CD8-positive, alpha-beta memory T cell (primary cell): ENCODE data around the gene CCDC85C. TPM values are rescaled to one million over a fixed set of nuclear protein-coding genes. Genes with fewer than 3 reads are reported as not detected.

Source experiments
- CTCF ChIA-PET: fragments of 350-600 bp; sonication (Branson Sonifier 250); formaldehyde crosslinking; loops from one replicate; lab custom pipeline; 2021; ENCODE audit warnings: antibody characterized with exemption; lab: Charles Lee
- POLR2A ChIA-PET: fragments of 350-600 bp; sonication (Branson Sonifier 250); formaldehyde crosslinking; loops from one replicate; lab custom pipeline; 2021; ENCODE audit warnings: antibody characterized with exemption; lab: Charles Lee
- DNase-seq, 5 donors: peaks; one replicate each; pipeline versions ENCODE4 v3.0.0 to v3.0.0-alpha.2; 2020 to 2022; ENCODE audit warnings: mixed read lengths in 1 of 5
- H3K27ac ChIP-seq: one replicate; pipeline ENCODE4 v1.7.0; 2013; ENCODE audit warnings: low read depth, mild to moderate bottlenecking, low read length, moderate library complexity
- H3K27me3 ChIP-seq: 2 replicates; pipeline ENCODE4 v1.7.0; 2013; ENCODE audit warnings: low read length, mild to moderate bottlenecking; ENCODE audit not compliant: insufficient read depth, poor library complexity, severe bottlenecking
- H3K36me3 ChIP-seq: 2 replicates; pipeline ENCODE4 v1.7.0; 2013; ENCODE audit warnings: mild to moderate bottlenecking, low read length, moderate library complexity; ENCODE audit not compliant: insufficient read depth
- H3K4me1 ChIP-seq: 2 replicates; pipeline ENCODE4 v1.7.0; 2013; ENCODE audit warnings: mild to moderate bottlenecking, low read length, moderate library complexity; ENCODE audit not compliant: insufficient read depth
- H3K4me3 ChIP-seq: 2 replicates; pipeline ENCODE4 v1.7.0; 2013; ENCODE audit warnings: mild to moderate bottlenecking, low read length
- H3K9me3 ChIP-seq: 2 replicates; pipeline ENCODE4 v1.7.0; 2013; ENCODE audit warnings: mild to moderate bottlenecking, low read length
- H3K27ac Mint-ChIP-seq, 8 donors: one replicate each; pipeline ENCODE4 v1.8.0; 2020 to 2021; ENCODE audit warnings: mixed read lengths in 8 of 8, mild to moderate bottlenecking in 6 of 8, inconsistent platforms in 3 of 8, moderate library complexity in 3 of 8
- H3K27me3 Mint-ChIP-seq, 2 donors: one replicate each; pipeline ENCODE4 v1.8.0; 2020 to 2021; ENCODE audit warnings: mixed read lengths in 2 of 2, mild to moderate bottlenecking in 1 of 2, moderate library complexity in 1 of 2
- H3K36me3 Mint-ChIP-seq, 3 donors: one replicate each; pipeline ENCODE4 v1.8.0; 2020 to 2021; ENCODE audit warnings: mixed read lengths in 3 of 3, inconsistent platforms in 1 of 3, mild to moderate bottlenecking in 1 of 3
- H3K4me1 Mint-ChIP-seq, 3 donors: one replicate each; pipeline ENCODE4 v1.8.0; 2020 to 2021; ENCODE audit warnings: mixed read lengths in 3 of 3, inconsistent platforms in 1 of 3, mild to moderate bottlenecking in 1 of 3
- H3K4me3 Mint-ChIP-seq, 7 donors: one replicate each; pipeline ENCODE4 v1.8.0; 2020 to 2021; ENCODE audit warnings: mixed read lengths in 7 of 7, mild to moderate bottlenecking in 6 of 7, moderate library complexity in 4 of 7, inconsistent platforms in 2 of 7
- H3K9me3 Mint-ChIP-seq, 5 donors: one replicate each; pipeline ENCODE4 v1.8.0; 2020 to 2022; ENCODE audit warnings: mixed read lengths in 5 of 5, mild to moderate bottlenecking in 3 of 5, moderate library complexity in 2 of 5, inconsistent platforms in 1 of 5
- polyA plus RNA-seq: library from polyadenylated mRNA; unstranded; fragments of 300-500 nt; fragmentation: Illumina TruSeq; gene quantifications from one replicate; pipeline ENCODE4 v1.2.3, GENCODE V29; 2021
- total RNA-seq, 2 experiments: library from RNA; stranded (reverse); gene quantifications; one replicate each; pipeline ENCODE4 v1.2.3, GENCODE V29; 2021

Gene CCDC85C
- total and polyA plus RNA-seq, 3 experiments from 2014 or later, result 1.2 to 5.3 (median 4.2) TPM

- CTCF ChIA-PET, result no interaction called here
- peaks cover 5 to 12% (median 7%) of the 10 kb centered on the region in 3 donors for H3K4me1 Mint-ChIP-seq
- no peak overlapping the region for H3K4me3 Mint-ChIP-seq
- no peaks in the 10 kb centered on the region for H3K27me3 Mint-ChIP-seq
- Histone ChIP-seq H3K27ac (no peak overlapping the region), H3K36me3 (no peaks in the 10 kb centered on the region), H3K4me1 (peaks cover 10% of the 10 kb centered on the region), H3K4me3 (no peak overlapping the region), H3K27me3 (no peaks in the 10 kb centered on the region), H3K9me3 (no peaks in the 10 kb centered on the region)
- H3K9me3 Mint-ChIP-seq, result no peaks in the 10 kb centered on the region
- no peak overlapping the region for H3K27ac Mint-ChIP-seq
- DNase-seq, result no peak
- no peaks in the 10 kb centered on the region for H3K36me3 Mint-ChIP-seq
- POLR2A ChIA-PET, result no interaction called here
Measured at GRCh38 chr14:99529899-99530298, 74.1 kb downstream of the CCDC85C start.

- H3K27me3 Mint-ChIP-seq, result no peaks in the 10 kb centered on the region
- peaks cover 6 to 15% (median 8%) of the 10 kb centered on the region in 3 donors for H3K4me1 Mint-ChIP-seq
- H3K9me3 Mint-ChIP-seq, result no peaks in the 10 kb centered on the region
- peaks cover 16% of the 10 kb centered on the region for H3K4me1 ChIP-seq
- H3K27ac Mint-ChIP-seq, result no peak overlapping the region
- no peak for DNase-seq
- H3K36me3 Mint-ChIP-seq, result no peaks in the 10 kb centered on the region
- no peak overlapping the region for H3K4me3 ChIP-seq
- H3K9me3 ChIP-seq, result no peaks in the 10 kb centered on the region
- H3K36me3 ChIP-seq, result no peaks in the 10 kb centered on the region
- no peaks in the 10 kb centered on the region for H3K27me3 ChIP-seq
- no peak overlapping the region for H3K27ac ChIP-seq
- POLR2A ChIA-PET, result interaction anchor here (0.9 kb wide), 1 partner anchor 78 kb away, joined by 3 read pairs; no protein-coding TSS in a partner anchor
- CTCF ChIA-PET, result interaction anchor here (1.8 kb wide), 1 partner anchor 101 kb away, joined by 5 read pairs; no protein-coding TSS in a partner anchor
- H3K4me3 Mint-ChIP-seq, result no peak overlapping the region
Measured at GRCh38 chr14:99527427-99528076, 76.5 kb downstream of the CCDC85C start.

GRCh38 chr14:99527026-99527425 lies 77.0 kb downstream of the CCDC85C start:
- CTCF ChIA-PET, result interaction anchor here (1.8 kb wide), 1 partner anchor 101 kb away, joined by 5 read pairs; no protein-coding TSS in a partner anchor
- Histone ChIP-seq H3K36me3 (no peaks in the 10 kb centered on the region), H3K27me3 (no peaks in the 10 kb centered on the region), H3K9me3 (no peaks in the 10 kb centered on the region), H3K4me1 (peaks cover 16% of the 10 kb centered on the region), H3K4me3 (no peak overlapping the region), H3K27ac (no peak overlapping the region)
- Mint-ChIP-seq H3K9me3 (no peaks in the 10 kb centered on the region), H3K4me1 (peaks cover 6 to 15% (median 8%) of the 10 kb centered on the region in 3 donors), H3K36me3 (no peaks in the 10 kb centered on the region), H3K4me3 (no peak overlapping the region), H3K27ac (no peak overlapping the region), H3K27me3 (no peaks in the 10 kb centered on the region)
- DNase-seq, result no peak
- POLR2A ChIA-PET, result interaction anchor here (0.9 kb wide), 1 partner anchor 78 kb away, joined by 3 read pairs; no protein-coding TSS in a partner anchor

- Histone ChIP-seq H3K27ac (no peak overlapping the region), H3K4me3 (peak overlapping the region; percentile 19), H3K36me3 (no peaks in the 10 kb centered on the region), H3K9me3 (no peaks in the 10 kb centered on the region), H3K4me1 (peaks cover 16% of the 10 kb centered on the region), H3K27me3 (no peaks in the 10 kb centered on the region)
- peaks cover 6 to 15% (median 8%) of the 10 kb centered on the region in 3 donors for H3K4me1 Mint-ChIP-seq
- no peaks in the 10 kb centered on the region for H3K27me3 Mint-ChIP-seq
- H3K36me3 Mint-ChIP-seq, result peaks cover 0 to 2% (median 0%) of the 10 kb centered on the region in 3 donors
- POLR2A ChIA-PET, result no interaction called here
- no peak overlapping the region for H3K4me3 Mint-ChIP-seq
- DNase-seq, result no peak
- H3K27ac Mint-ChIP-seq, result no peak overlapping the region
- CTCF ChIA-PET, result interaction anchor here (1.3 kb wide), 1 partner anchor 103 kb away, joined by 4 read pairs; no protein-coding TSS in a partner anchor
- H3K9me3 Mint-ChIP-seq, result no peaks in the 10 kb centered on the region
Measured at GRCh38 chr14:99525699-99526080, 78.3 kb downstream of the CCDC85C start.

- peak overlapping the region in 5 of 8 donors; percentile 32 to 74 (median 47) for H3K27ac Mint-ChIP-seq
- peak in 1 of 5 donors; percentile 15 for DNase-seq
- no peaks in the 10 kb centered on the region for H3K36me3 ChIP-seq
- H3K36me3 Mint-ChIP-seq, result peaks cover 0 to 2% (median 0%) of the 10 kb centered on the region in 3 donors
- H3K9me3 Mint-ChIP-seq, result no peaks in the 10 kb centered on the region
- peak overlapping the region; percentile 19 for H3K4me3 ChIP-seq
- H3K4me3 Mint-ChIP-seq, result peak overlapping the region in 2 of 7 donors; percentile 19 to 79
- ChIA-PET CTCF (interaction anchor here (1.3 kb wide), 2 partner anchors 9 to 104 kb away, joined by 3 to 4 read pairs; no protein-coding TSS in a partner anchor), POLR2A (interaction anchor here (1.4 kb wide), 1 partner anchor 81 kb away, joined by 3 read pairs; no protein-coding TSS in a partner anchor)
- H3K27me3 ChIP-seq, result no peaks in the 10 kb centered on the region
- peaks cover 6 to 15% (median 8%) of the 10 kb centered on the region in 3 donors for H3K4me1 Mint-ChIP-seq
- peaks cover 16% of the 10 kb centered on the region for H3K4me1 ChIP-seq
- no peaks in the 10 kb centered on the region for H3K27me3 Mint-ChIP-seq
- H3K9me3 ChIP-seq, result no peaks in the 10 kb centered on the region
- H3K27ac ChIP-seq, result no peak overlapping the region
Measured at GRCh38 chr14:99524804-99525698, 79.0 kb downstream of the CCDC85C start.

GRCh38 chr14:99524091-99524661 lies 79.8 kb downstream of the CCDC85C start:
- H3K36me3 Mint-ChIP-seq, result peaks cover 0 to 3% (median 0%) of the 10 kb centered on the region in 3 donors

GRCh38 chr14:99523704-99524055 lies 80.3 kb downstream of the CCDC85C start:
- no peaks in the 10 kb centered on the region for H3K27me3 Mint-ChIP-seq
- H3K4me1 Mint-ChIP-seq, result peaks cover 6 to 18% (median 8%) of the 10 kb centered on the region in 3 donors
- no peak overlapping the region for H3K27ac Mint-ChIP-seq
- ChIA-PET CTCF (no interaction called here), POLR2A (interaction anchor here (1.4 kb wide), 1 partner anchor 82 kb away, joined by 3 read pairs; no protein-coding TSS in a partner anchor)
- Histone ChIP-seq H3K36me3 (no peaks in the 10 kb centered on the region), H3K27me3 (no peaks in the 10 kb centered on the region), H3K4me3 (no peak overlapping the region), H3K4me1 (peaks cover 16% of the 10 kb centered on the region), H3K9me3 (no peaks in the 10 kb centered on the region), H3K27ac (no peak overlapping the region)
- no peak for DNase-seq
- H3K36me3 Mint-ChIP-seq, result peaks cover 0 to 3% (median 0%) of the 10 kb centered on the region in 3 donors
- H3K9me3 Mint-ChIP-seq, result no peaks in the 10 kb centered on the region
- H3K4me3 Mint-ChIP-seq, result no peak overlapping the region

More at GRCh38 chr14:99524091-99524661, 79.8 kb downstream of the CCDC85C start:
- H3K27me3 Mint-ChIP-seq, result no peaks in the 10 kb centered on the region
- H3K27me3 ChIP-seq, result no peaks in the 10 kb centered on the region
- no peaks in the 10 kb centered on the region for H3K36me3 ChIP-seq
- ChIA-PET POLR2A (interaction anchor here (1.4 kb wide), 1 partner anchor 81 kb away, joined by 3 read pairs; no protein-coding TSS in a partner anchor), CTCF (interaction anchor here (1.3 kb wide), 1 partner anchor 8 kb away, joined by 3 read pairs; no protein-coding TSS in a partner anchor)
- peak overlapping the region in 1 of 8 donors; percentile 38 for H3K27ac Mint-ChIP-seq
- H3K4me1 Mint-ChIP-seq, result peaks cover 6 to 18% (median 8%) of the 10 kb centered on the region in 3 donors
- no peaks in the 10 kb centered on the region for H3K9me3 Mint-ChIP-seq
- DNase-seq, result no peak
- H3K27ac ChIP-seq, result no peak overlapping the region
- no peak overlapping the region for H3K4me3 ChIP-seq
- no peaks in the 10 kb centered on the region for H3K9me3 ChIP-seq
- H3K4me1 ChIP-seq, result peaks cover 16% of the 10 kb centered on the region
- no peak overlapping the region for H3K4me3 Mint-ChIP-seq
